Stimulated activated CD4-positive, alpha-beta T cell treated with anti-CD3 and anti-CD28 coated beads, Interleukin-12 subunit alpha, Interleukin-12 subunit beta, amount 100 ng/mL, for 48 hours (primary cell): ENCODE measurements around the gene SYNE4.
"Not testable (repeated sequence)": the region's sequence is repeated elsewhere in the genome, so short reads cannot be mapped to it uniquely, and the experiment has no call there.

Source experiments
- DNase-seq, 3 donors: peaks; one replicate each; pipeline ENCODE4 v3.0.0-alpha.2; 2020; ENCODE audit warnings: low read depth in 2 of 3, low spot score in 1 of 3

SYNE4 gene

GRCh38 chr19:36008336-36008978, at the start of gene SYNE4:
Gene SYNE4, minus strand, starts transcription at chr19:36008813. Its CDS starts 132 bp downstream, at chr19:36008681.
- no peak for DNase-seq

- DNase-seq, result peak; percentile 89 to 94 (median 93)
Measured at GRCh38 chr19:36054733-36055686, 46.4 kb upstream of the SYNE4 start, which contains the start of gene WDR62. Gene WDR62, plus strand, starts transcription at chr19:36054897. Its CDS starts 75 bp downstream, at chr19:36054972.

- peak; percentile 99 to 100 (median 99) for DNase-seq
Measured at GRCh38 chr19:36054119-36054732, 45.6 kb upstream of the SYNE4 start, which contains the start of gene THAP8. Gene THAP8, minus strand, starts transcription at chr19:36054285. Its CDS starts 68 bp downstream, at chr19:36054217.

- no peak for DNase-seq
Measured at GRCh38 chr19:36051637-36052036, 43.0 kb upstream of the SYNE4 start.

GRCh38 chr19:36051236-36051635, 42.6 kb upstream of the SYNE4 start:
- no peak for DNase-seq

- no peak for DNase-seq
Measured at GRCh38 chr19:36049080-36049698, 40.6 kb upstream of the SYNE4 start.

- DNase-seq, result no peak
Measured at GRCh38 chr19:36047835-36048234, 39.2 kb upstream of the SYNE4 start.

- no peak for DNase-seq
Measured at GRCh38 chr19:36046443-36047050, 37.9 kb upstream of the SYNE4 start.

GRCh38 chr19:36043952-36044351, 35.3 kb upstream of the SYNE4 start:
- no peak for DNase-seq

GRCh38 chr19:36041831-36042230, 33.2 kb upstream of the SYNE4 start:
- DNase-seq, result no peak

- DNase-seq, result not testable (repeated sequence)
Measured at GRCh38 chr19:36041092-36041491, 32.5 kb upstream of the SYNE4 start.

GRCh38 chr19:36040495-36040894, 31.9 kb upstream of the SYNE4 start:
- no peak for DNase-seq

GRCh38 chr19:36032251-36033104, 23.9 kb upstream of the SYNE4 start, which contains the start of gene CLIP3:
Gene CLIP3, minus strand, starts transcription at chr19:36032873. Its CDS starts 516 bp downstream, at chr19:36032357.
- DNase-seq, result peak in 2 of 3 donors; percentile 16

- DNase-seq, result no peak
Measured at GRCh38 chr19:36031308-36031707, 22.7 kb upstream of the SYNE4 start.

GRCh38 chr19:36030264-36031148, 21.9 kb upstream of the SYNE4 start:
- no peak for DNase-seq

GRCh38 chr19:36028313-36029041, 19.9 kb upstream of the SYNE4 start:
- DNase-seq, result no peak

GRCh38 chr19:36027696-36028095, 19.1 kb upstream of the SYNE4 start:
- no peak for DNase-seq
